K562 (cell line): Measurements from ENCODE around the gene NPR1. TPM values are rescaled to one million over a fixed set of nuclear protein-coding genes. Genes with fewer than 3 reads are reported as not detected.

ENCODE experiments used
- ARID3B ChIP-seq: fragments of 250-450 bp; sonication (Bioruptor Pico); IDR thresholded peaks from 2 replicates; pipeline ENCODE4 v1.4.0; 2020; ENCODE audit warnings: borderline replicate concordance
- ASH1L ChIP-seq: fragments of 450-650 bp; IDR thresholded peaks from 2 replicates; pipeline ENCODE4 v1.6.1; 2018; ENCODE audit warnings: borderline replicate concordance, mild to moderate bottlenecking, low read depth; ENCODE audit not compliant: partially characterized antibody
- CREB1 ChIP-seq, 2 experiments: sonication (generic) in 1 of 2; formaldehyde crosslinking in 1 of 2; IDR thresholded peaks; 2 replicates each; pipeline versions ENCODE4 v1.6.1 to v1.8.0; 2012 to 2022; ENCODE audit warnings: inconsistent platforms in 1 of 2, mild to moderate bottlenecking in 1 of 2, missing genetic modification reagents in 1 of 2, moderate library complexity in 1 of 2
- HDGF ChIP-seq: fragments of 450-650 bp; IDR thresholded peaks from 2 replicates; pipeline ENCODE4 v1.6.1; 2016
- HIVEP1 ChIP-seq: fragments of 250-450 bp; sonication (Bioruptor Pico); IDR thresholded peaks from 2 replicates; pipeline ENCODE4 v1.4.0; 2020; ENCODE audit warnings: mild to moderate bottlenecking
- LARP7 ChIP-seq: fragments of 450-650 bp; IDR thresholded peaks from 2 replicates; pipeline ENCODE4 v1.6.1; 2016
- PCBP2 ChIP-seq: fragments of 200-400 bp; formaldehyde crosslinking; IDR thresholded peaks from 2 replicates; pipeline ENCODE4 v1.6.1; 2018; ENCODE audit warnings: low read length, low read depth, mild to moderate bottlenecking, moderate library complexity; ENCODE audit not compliant: poor library complexity, severe bottlenecking
- PHF21A ChIP-seq: fragments of 450-650 bp; IDR thresholded peaks from 2 replicates; pipeline ENCODE4 v1.6.1; 2017; ENCODE audit warnings: low read depth, borderline replicate concordance
- POLR2B ChIP-seq: fragments of 450-650 bp; IDR thresholded peaks from 2 replicates; pipeline ENCODE4 v1.6.1; 2018; ENCODE audit warnings: low read depth; ENCODE audit not compliant: partially characterized antibody
- PTBP1 ChIP-seq: fragments of 200-400 bp; formaldehyde crosslinking; IDR thresholded peaks from 2 replicates; pipeline ENCODE4 v1.6.1; 2017; ENCODE audit warnings: low read depth, low read length
- TAF9B ChIP-seq: fragments of 450-650 bp; IDR thresholded peaks from 2 replicates; pipeline ENCODE4 v1.6.1; 2018; ENCODE audit warnings: mild to moderate bottlenecking; ENCODE audit not compliant: partially characterized antibody
- ZFX ChIP-seq: sonication (generic); formaldehyde crosslinking; IDR thresholded peaks from 2 replicates; pipeline ENCODE4 v1.8.0; 2022; ENCODE audit warnings: mild to moderate bottlenecking, missing genetic modification reagents, moderate library complexity
- ZNF133 ChIP-seq: fragments of 250-450 bp; sonication (Bioruptor Pico); IDR thresholded peaks from 2 replicates; pipeline ENCODE4 v1.4.0; 2020; ENCODE audit warnings: mild to moderate bottlenecking
- ZNF239 ChIP-seq: fragments of 250-450 bp; sonication (Bioruptor Pico); IDR thresholded peaks from 2 replicates; pipeline ENCODE4 v1.4.0; 2020; ENCODE audit warnings: mild to moderate bottlenecking
- ZNF263 ChIP-seq: sonication (generic); formaldehyde crosslinking; IDR thresholded peaks from 2 replicates; pipeline ENCODE4 v1.8.0; 2022; ENCODE audit warnings: mild to moderate bottlenecking, missing genetic modification reagents, borderline replicate concordance
- ZNF41 ChIP-seq: fragments of 250-450 bp; sonication (Bioruptor Pico); conservative IDR thresholded peaks from 2 replicates; pipeline ENCODE4 v1.4.0; 2020; ENCODE audit warnings: mild to moderate bottlenecking
- ZNF444 ChIP-seq: fragments of 250-450 bp; sonication (Bioruptor Pico); IDR thresholded peaks from 2 replicates; pipeline ENCODE4 v1.4.0; 2020; ENCODE audit warnings: mild to moderate bottlenecking, moderate library complexity
- polyA plus RNA-seq, 8 experiments: library from polyadenylated mRNA; depleted of rRNA in 4 of 8; stranded (reverse) in 5 of 8; unstranded in 3 of 8; fragments of >200 nt; fragmentation: Nextera tagmentation in 2 of 8; fragmentation: Illumina TruSeq in 1 of 8; extraction: Ambion mirVana in 2 of 8; extraction: Trizol in 1 of 8; gene quantifications; 2 replicates each; pipeline versions ENCODE4 v1.2.1 to v1.2.3, GENCODE V29; 2011 to 2014; ENCODE audit warnings: inconsistent platforms in 1 of 8, missing spikeins in 1 of 8
- total RNA-seq, 7 experiments: library from RNA; depleted of rRNA in 6 of 7; stranded (reverse); fragments of >200 nt in 6 of 7; fragmentation: Illumina TruSeq in 2 of 7; extraction: Trizol in 2 of 7; gene quantifications; 2 replicates each; pipeline versions ENCODE4 v1.2.1 to v1.2.3, GENCODE V29; 2011 to 2021; ENCODE audit warnings: low replicate concordance in 1 of 7
- TF ChIP-seq, protein P1 (sequence below): IDR thresholded peaks from 3 replicates; pipeline ENCODE4 v1.6.1; 2011; ENCODE audit warnings: borderline replicate concordance, mild to moderate bottlenecking; ENCODE audit not compliant: insufficient read length, insufficient read depth
- TF ChIP-seq, protein P2 (sequence below), 2 experiments: fragments of 200-800 bp in 1 of 2; sonication (Bioruptor generic) in 1 of 2; sonication (generic) in 1 of 2; formaldehyde crosslinking in 1 of 2; IDR thresholded peaks in 1 of 2; conservative IDR thresholded peaks in 1 of 2; 2 replicates each; pipeline versions ENCODE4 v1.5.0 to v1.6.1; 2016 to 2020; ENCODE audit warnings: missing compliant biosample characterization in 1 of 2, missing genetic modification characterization in 1 of 2, missing genetic modification reagents in 1 of 2
- TF ChIP-seq, protein P3 (sequence below): fragments of 250-450 bp; sonication (Bioruptor Pico); IDR thresholded peaks from 2 replicates; pipeline ENCODE4 v1.8.0; 2021; ENCODE audit warnings: mild to moderate bottlenecking, moderate library complexity
- TF ChIP-seq, protein P4 (sequence below): fragments of 450-650 bp; IDR thresholded peaks from 2 replicates; pipeline ENCODE4 v1.6.1; 2016; ENCODE audit warnings: low read depth, mild to moderate bottlenecking, moderate library complexity

Gene NPR1
- total and polyA plus RNA-seq, 9 of the 15 experiments (the other 6 are each of a cell fraction or from before 2014, with no cell fraction given): 0.05 to 0.16 (median 0.06) TPM; not detected in 6

DNA sequence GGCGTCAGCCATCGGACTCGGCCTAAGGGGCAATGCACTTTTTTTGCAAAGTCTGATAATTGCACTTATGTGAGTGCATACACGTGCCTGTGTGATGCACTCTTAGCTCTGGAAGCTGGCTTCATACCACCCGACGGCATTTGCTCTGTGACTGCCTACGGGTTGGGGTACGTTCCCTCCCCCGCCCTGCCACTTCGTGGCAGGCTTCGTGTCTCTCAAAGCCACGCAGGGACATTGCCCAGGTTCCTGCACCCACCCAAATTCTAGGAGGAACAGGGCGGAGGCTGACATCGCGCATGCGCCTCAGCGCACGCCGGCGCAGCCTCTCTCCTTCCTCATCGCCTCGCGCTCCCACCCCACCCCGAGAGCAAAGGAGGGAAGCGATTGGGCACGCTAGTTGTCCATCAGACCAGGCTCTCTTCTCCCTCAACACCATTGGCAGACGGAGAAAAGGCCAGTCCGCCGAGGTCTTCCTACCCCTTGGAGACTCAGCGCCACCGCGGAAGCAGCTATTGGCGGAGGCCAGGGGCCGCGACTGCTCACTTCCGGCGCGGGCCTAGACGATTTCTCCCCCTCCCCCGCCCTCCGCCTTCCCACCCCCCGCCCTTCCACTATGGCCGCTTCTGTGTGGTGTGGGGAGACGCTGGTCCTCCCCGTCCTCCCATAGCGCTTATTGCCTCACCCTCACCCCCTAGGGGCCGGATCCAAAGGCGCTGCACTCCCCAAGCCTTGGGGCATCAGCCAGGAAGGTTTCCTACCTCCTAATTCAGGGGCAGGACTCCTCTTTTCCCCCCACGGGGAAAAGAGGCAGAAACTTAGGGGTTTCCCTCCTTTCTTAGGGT lies 49.2 kb downstream of the NPR1 start, which contains the start of gene INTS3 (continued):
- TF ChIP-seq ARID3B (no peak), HIVEP1 (0 out of 2 replicates have a peak, but pooled peaks have one; percentile 22), ZNF41 (no peak), ZNF444 (CRISPR knock-in tag) (peak; percentile 75; the same call in 1 of the 2 replicates), PTBP1 (no peak), ZNF263 (CRISPR knock-in tag) (peak; percentile 91), PHF21A (no peak), CREB1 (IDR thresholded peaks at IDR 0.05) (peak; percentile 85), CREB1 (CRISPR knock-in tag; IDR thresholded peaks at IDR 0.05) (peak; percentile 77), TAF9B (peak; percentile 58), ZNF239 (CRISPR knock-in tag) (no peak), ZNF133 (no peak), PCBP2 (no peak), ASH1L (peak; percentile 92), LARP7 (no peak), ZFX (CRISPR knock-in tag) (no peak), HDGF (no peak), POLR2B (peak; percentile 46)
- TF ChIP-seq, protein P1, sequence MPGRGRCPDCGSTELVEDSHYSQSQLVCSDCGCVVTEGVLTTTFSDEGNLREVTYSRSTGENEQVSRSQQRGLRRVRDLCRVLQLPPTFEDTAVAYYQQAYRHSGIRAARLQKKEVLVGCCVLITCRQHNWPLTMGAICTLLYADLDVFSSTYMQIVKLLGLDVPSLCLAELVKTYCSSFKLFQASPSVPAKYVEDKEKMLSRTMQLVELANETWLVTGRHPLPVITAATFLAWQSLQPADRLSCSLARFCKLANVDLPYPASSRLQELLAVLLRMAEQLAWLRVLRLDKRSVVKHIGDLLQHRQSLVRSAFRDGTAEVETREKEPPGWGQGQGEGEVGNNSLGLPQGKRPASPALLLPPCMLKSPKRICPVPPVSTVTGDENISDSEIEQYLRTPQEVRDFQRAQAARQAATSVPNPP: no peak
- TF ChIP-seq, protein P2, sequence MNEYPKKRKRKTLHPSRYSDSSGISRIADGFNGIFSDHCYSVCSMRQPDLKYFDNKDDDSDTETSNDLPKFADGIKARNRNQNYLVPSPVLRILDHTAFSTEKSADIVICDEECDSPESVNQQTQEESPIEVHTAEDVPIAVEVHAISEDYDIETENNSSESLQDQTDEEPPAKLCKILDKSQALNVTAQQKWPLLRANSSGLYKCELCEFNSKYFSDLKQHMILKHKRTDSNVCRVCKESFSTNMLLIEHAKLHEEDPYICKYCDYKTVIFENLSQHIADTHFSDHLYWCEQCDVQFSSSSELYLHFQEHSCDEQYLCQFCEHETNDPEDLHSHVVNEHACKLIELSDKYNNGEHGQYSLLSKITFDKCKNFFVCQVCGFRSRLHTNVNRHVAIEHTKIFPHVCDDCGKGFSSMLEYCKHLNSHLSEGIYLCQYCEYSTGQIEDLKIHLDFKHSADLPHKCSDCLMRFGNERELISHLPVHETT (CRISPR knock-in tag; conservative IDR thresholded peaks at IDR 0.05 in 1 of 2, IDR thresholded peaks at IDR 0.05 in 1 of 2): peak in 1 of 2 experiments; percentile 51; a peak in 1 of 4 replicates
- TF ChIP-seq, protein P3, sequence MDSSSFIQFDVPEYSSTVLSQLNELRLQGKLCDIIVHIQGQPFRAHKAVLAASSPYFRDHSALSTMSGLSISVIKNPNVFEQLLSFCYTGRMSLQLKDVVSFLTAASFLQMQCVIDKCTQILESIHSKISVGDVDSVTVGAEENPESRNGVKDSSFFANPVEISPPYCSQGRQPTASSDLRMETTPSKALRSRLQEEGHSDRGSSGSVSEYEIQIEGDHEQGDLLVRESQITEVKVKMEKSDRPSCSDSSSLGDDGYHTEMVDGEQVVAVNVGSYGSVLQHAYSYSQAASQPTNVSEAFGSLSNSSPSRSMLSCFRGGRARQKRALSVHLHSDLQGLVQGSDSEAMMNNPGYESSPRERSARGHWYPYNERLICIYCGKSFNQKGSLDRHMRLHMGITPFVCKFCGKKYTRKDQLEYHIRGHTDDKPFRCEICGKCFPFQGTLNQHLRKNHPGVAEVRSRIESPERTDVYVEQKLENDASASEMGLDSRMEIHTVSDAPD (CRISPR knock-in tag): no peak
- TF ChIP-seq, protein P4, sequence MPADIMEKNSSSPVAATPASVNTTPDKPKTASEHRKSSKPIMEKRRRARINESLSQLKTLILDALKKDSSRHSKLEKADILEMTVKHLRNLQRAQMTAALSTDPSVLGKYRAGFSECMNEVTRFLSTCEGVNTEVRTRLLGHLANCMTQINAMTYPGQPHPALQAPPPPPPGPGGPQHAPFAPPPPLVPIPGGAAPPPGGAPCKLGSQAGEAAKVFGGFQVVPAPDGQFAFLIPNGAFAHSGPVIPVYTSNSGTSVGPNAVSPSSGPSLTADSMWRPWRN: no peak
